Lower leg skin (tissue), 3 donors: ENCODE data around the gene CALB2.

Experiments used
- CTCF ChIP-seq, 3 donors: fragments of 450-650 bp; IDR thresholded peaks; one replicate each; pipeline ENCODE4 v1.5.1; 2016; ENCODE audit warnings: antibody characterized with exemption in 3 of 3, mild to moderate bottlenecking in 3 of 3, moderate library complexity in 2 of 3
- POLR2A ChIP-seq, 2 donors: fragments of 450-650 bp; IDR thresholded peaks; one replicate each; pipeline ENCODE4 v1.6.1; 2016 to 2017; ENCODE audit warnings: antibody characterized with exemption in 2 of 2, mild to moderate bottlenecking in 1 of 2, moderate library complexity in 1 of 2

GRCh38 chr16:71383054-71383773 lies 24.7 kb downstream of the CALB2 start:
- no peak for TF ChIP-seq CTCF (IDR thresholded peaks at IDR 0.05)
- TF ChIP-seq POLR2A (IDR thresholded peaks at IDR 0.05) = no peak
